Muscle layer of colon (tissue), 2 donors: Measurements from ENCODE around the gene CRACR2A.

Experiments
- H3K27ac ChIP-seq: one replicate; pipeline ENCODE4 v1.7.0; 2013; ENCODE audit warnings: low read depth, mild to moderate bottlenecking, low read length, moderate library complexity
- H3K27me3 ChIP-seq, 2 donors: one replicate each; pipeline ENCODE4 v1.7.0; 2013; ENCODE audit warnings: low read length in 2 of 2, mild to moderate bottlenecking in 2 of 2; ENCODE audit not compliant: insufficient read depth in 2 of 2, control insufficient read depth in 1 of 2
- H3K36me3 ChIP-seq: one replicate; pipeline ENCODE4 v1.7.0; 2013; ENCODE audit warnings: mild to moderate bottlenecking, low read length; ENCODE audit not compliant: insufficient read depth
- H3K4me1 ChIP-seq: one replicate; pipeline ENCODE4 v1.7.0; 2013; ENCODE audit warnings: mild to moderate bottlenecking, low read length; ENCODE audit not compliant: insufficient read depth
- H3K4me3 ChIP-seq, 2 donors: one replicate each; pipeline ENCODE4 v1.7.0; 2013; ENCODE audit warnings: low read length in 2 of 2, low read depth in 1 of 2, mild to moderate bottlenecking in 1 of 2, moderate library complexity in 1 of 2
- H3K9ac ChIP-seq: one replicate; pipeline ENCODE4 v1.7.0; 2013; ENCODE audit warnings: low read length
- H3K9me3 ChIP-seq: one replicate; pipeline ENCODE4 v1.7.0; 2013; ENCODE audit warnings: mild to moderate bottlenecking, low read length
- donor health status: abdominal sarcoma.
- donor health status: Adenocarcinoma of cecum.

Gene CRACR2A

GRCh38 chr12:3750616-3751015 lies 2.3 kb downstream of the CRACR2A start:
- peaks cover 0 to 9% of the 10 kb centered on the region in 2 donors for H3K27me3 ChIP-seq
- H3K36me3 ChIP-seq, result no peaks in the 10 kb centered on the region
- H3K9ac ChIP-seq, result no peak overlapping the region
- no peaks in the 10 kb centered on the region for H3K4me1 ChIP-seq
- no peak overlapping the region for H3K4me3 ChIP-seq
- no peaks in the 10 kb centered on the region for H3K9me3 ChIP-seq
- H3K27ac ChIP-seq, result no peak overlapping the region

DNA sequence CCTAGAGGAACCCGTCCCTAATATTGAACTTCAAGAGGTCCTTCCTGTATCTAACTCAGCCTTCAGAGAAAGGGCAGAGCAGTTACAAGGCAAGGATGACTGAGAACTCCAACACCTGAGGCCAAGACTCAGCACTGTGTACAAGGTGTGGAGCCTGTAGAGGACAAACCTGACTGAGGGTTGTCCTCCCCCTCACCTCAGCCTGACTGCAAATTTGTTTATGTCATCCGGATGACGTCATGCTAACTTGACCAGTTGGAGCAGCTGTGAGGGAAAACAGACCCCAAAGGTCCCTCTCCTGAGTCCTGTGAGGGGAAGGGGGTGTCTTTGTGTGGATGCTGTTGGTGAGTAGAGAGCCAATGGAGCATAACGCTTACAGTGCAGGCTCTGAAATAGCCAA lies 4.3 kb downstream of the CRACR2A start:
- Histone ChIP-seq H3K4me3 (no peak overlapping the region), H3K27me3 (peaks cover 0 to 9% of the 10 kb centered on the region in 2 donors), H3K36me3 (no peaks in the 10 kb centered on the region), H3K4me1 (no peaks in the 10 kb centered on the region), H3K9me3 (no peaks in the 10 kb centered on the region), H3K27ac (no peak overlapping the region), H3K9ac (no peak overlapping the region)

GRCh38 chr12:3747976-3748619 lies 4.8 kb downstream of the CRACR2A start:
- Histone ChIP-seq H3K27ac (no peak overlapping the region), H3K36me3 (no peaks in the 10 kb centered on the region), H3K4me1 (no peaks in the 10 kb centered on the region), H3K27me3 (peaks cover 0 to 8% of the 10 kb centered on the region in 2 donors), H3K9ac (no peak overlapping the region), H3K9me3 (no peaks in the 10 kb centered on the region), H3K4me3 (no peak overlapping the region)

- H3K36me3 ChIP-seq, result no peaks in the 10 kb centered on the region
- H3K9me3 ChIP-seq, result no peaks in the 10 kb centered on the region
- no peak overlapping the region for H3K4me3 ChIP-seq
- H3K27ac ChIP-seq, result no peak overlapping the region
- H3K4me1 ChIP-seq, result no peaks in the 10 kb centered on the region
- H3K27me3 ChIP-seq, result peaks cover 0 to 2% of the 10 kb centered on the region in 2 donors
- no peak overlapping the region for H3K9ac ChIP-seq
Observed at GRCh38 chr12:3747543-3747942, 5.4 kb downstream of the CRACR2A start.

DNA sequence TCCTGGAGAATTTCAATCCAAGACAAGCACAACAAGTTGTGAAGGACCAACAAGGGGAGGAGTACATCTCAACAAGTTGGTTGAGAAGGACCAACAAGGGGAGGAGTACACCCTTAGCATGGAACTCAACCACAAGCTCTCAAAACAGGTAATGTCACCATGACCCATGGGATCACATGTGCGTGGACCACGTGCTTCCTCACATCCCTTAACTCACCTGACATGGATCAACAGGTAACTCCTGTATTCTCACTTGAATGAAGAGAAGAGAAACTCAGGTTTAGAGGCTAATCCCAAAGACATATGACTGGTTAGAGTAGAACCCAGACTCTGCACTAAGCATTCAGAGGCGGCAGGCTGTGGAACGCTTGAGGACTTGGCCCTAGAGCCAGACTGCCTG lies 6.2 kb downstream of the CRACR2A start:
- no peaks in the 10 kb centered on the region for H3K27me3 ChIP-seq
- H3K36me3 ChIP-seq, result no peaks in the 10 kb centered on the region

DNA sequence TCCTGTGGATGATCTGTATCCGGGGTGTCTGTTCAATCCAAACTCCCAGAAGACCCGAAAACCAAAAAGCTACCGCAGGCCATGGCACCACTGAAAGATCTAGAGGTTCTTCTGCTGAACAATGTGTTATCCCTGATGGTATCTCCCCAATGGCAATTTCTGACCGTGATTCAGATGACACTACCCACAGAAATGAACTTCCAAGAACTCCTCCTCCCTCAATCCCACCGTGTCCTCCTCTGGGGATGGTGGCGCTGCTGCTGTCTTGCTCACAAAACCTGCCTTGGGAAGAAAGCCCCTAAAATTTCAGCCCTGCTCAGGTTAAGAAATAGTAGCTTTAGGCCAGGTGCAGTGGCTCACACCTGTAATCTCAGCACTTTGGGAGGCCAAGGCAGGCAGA lies 7.8 kb downstream of the CRACR2A start:
- H3K36me3 ChIP-seq, result no peaks in the 10 kb centered on the region
- no peaks in the 10 kb centered on the region for H3K27me3 ChIP-seq
- no peak overlapping the region for H3K27ac ChIP-seq
- H3K4me3 ChIP-seq, result no peak overlapping the region
- H3K4me1 ChIP-seq, result peaks cover 5% of the 10 kb centered on the region
- no peak overlapping the region for H3K9ac ChIP-seq
- no peaks in the 10 kb centered on the region for H3K9me3 ChIP-seq

More for the DNA sequence above, 6.2 kb downstream of the CRACR2A start:
- H3K4me1 ChIP-seq, result no peaks in the 10 kb centered on the region
- no peaks in the 10 kb centered on the region for H3K9me3 ChIP-seq
- no peak overlapping the region for H3K9ac ChIP-seq
- no peak overlapping the region for H3K4me3 ChIP-seq
- H3K27ac ChIP-seq, result no peak overlapping the region

GRCh38 chr12:3744229-3744901 lies 8.5 kb downstream of the CRACR2A start:
- Histone ChIP-seq H3K27ac (no peak overlapping the region), H3K36me3 (no peaks in the 10 kb centered on the region), H3K27me3 (no peaks in the 10 kb centered on the region), H3K4me1 (peaks cover 6% of the 10 kb centered on the region), H3K4me3 (no peak overlapping the region), H3K9ac (no peak overlapping the region), H3K9me3 (no peaks in the 10 kb centered on the region)

DNA sequence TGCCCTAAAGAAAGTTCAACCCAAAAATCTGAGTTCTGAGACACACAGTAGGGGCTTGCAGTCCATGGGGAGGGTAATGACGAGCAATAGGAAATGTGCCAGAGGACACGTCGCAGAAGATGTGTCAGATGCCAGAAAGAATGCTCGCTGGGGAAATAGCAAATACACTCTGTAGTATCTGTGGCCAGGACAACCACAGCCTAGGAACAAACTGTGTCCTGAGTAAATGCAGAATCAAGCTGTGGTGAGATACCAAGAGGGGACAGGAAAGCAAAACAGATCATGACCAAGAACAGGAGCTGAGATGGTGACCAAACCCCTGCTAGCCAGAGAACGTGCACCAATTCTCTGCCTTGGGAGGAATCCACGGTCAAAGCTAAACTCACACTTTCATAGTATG lies 9.1 kb downstream of the CRACR2A start:
- Histone ChIP-seq H3K9ac (no peak overlapping the region), H3K9me3 (no peaks in the 10 kb centered on the region), H3K27ac (no peak overlapping the region), H3K36me3 (no peaks in the 10 kb centered on the region), H3K4me1 (peaks cover 6% of the 10 kb centered on the region), H3K4me3 (no peak overlapping the region), H3K27me3 (no peaks in the 10 kb centered on the region)

GRCh38 chr12:3741882-3742672 lies 10.8 kb downstream of the CRACR2A start:
- H3K36me3 ChIP-seq, result no peaks in the 10 kb centered on the region
- H3K9me3 ChIP-seq, result no peaks in the 10 kb centered on the region
- H3K4me1 ChIP-seq, result peaks cover 6% of the 10 kb centered on the region
- H3K27ac ChIP-seq, result no peak overlapping the region
- H3K9ac ChIP-seq, result no peak overlapping the region
- H3K4me3 ChIP-seq, result no peak overlapping the region
- H3K27me3 ChIP-seq, result no peaks in the 10 kb centered on the region

DNA sequence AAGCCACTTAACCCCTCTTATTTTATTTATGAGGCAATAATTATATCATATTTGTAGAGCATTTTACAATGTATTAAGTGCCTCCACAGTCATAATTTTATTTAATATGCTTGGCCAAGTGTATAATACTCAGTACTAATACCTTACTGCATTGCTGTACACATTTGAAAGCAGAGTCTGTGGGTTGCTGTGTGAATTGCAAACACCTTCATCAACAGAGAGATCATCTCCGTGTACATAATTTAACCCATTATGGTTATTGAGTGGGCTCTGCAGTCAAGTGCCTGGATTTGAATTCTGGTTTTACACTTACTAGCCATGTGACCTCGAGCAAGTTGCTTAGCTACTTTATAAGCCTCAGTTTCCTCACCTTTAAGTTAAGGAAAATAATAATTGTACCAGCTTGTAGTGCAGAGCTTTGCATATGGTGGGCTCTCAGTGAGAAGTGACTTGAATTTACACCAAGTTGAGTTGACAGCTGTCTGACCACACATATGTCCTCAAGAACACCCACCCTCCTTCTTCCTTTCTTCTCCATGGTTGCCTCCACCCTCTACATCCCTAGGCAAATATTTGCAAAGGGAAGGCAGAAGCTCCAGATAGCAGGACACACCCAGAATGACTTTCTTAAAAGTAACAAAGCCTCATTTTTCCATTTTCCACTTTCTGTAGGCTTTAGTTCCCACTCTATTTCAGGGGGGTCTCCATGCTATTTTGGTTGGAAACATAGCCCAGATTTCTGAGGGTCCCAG lies 12.3 kb downstream of the CRACR2A start:
- no peak overlapping the region for H3K9ac ChIP-seq
- H3K27me3 ChIP-seq, result no peaks in the 10 kb centered on the region
- H3K36me3 ChIP-seq, result no peaks in the 10 kb centered on the region
- H3K4me3 ChIP-seq, result no peak overlapping the region
- no peak overlapping the region for H3K27ac ChIP-seq
- no peaks in the 10 kb centered on the region for H3K9me3 ChIP-seq
- peaks cover 6% of the 10 kb centered on the region for H3K4me1 ChIP-seq

DNA sequence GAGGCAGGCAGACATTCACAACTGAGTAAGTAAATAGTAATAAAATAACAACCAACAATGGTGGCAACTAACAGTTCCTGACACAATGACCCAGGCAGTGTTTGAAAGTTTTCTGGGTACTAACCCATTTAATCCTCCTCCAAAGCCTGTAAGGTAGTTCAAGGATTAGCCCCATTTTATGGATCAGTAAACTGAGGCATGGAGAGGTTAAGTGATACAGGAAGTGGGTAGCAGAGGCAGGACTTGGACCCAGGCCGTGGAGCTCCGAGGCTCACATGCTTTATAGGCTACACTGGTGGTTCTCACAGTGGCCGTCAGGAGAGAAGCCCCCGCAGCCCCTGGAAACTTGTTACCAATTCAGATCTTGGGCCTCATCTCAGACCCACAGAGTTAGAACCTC lies 17.5 kb downstream of the CRACR2A start:
- Histone ChIP-seq H3K9ac (no peak overlapping the region), H3K9me3 (no peaks in the 10 kb centered on the region), H3K27ac (no peak overlapping the region), H3K27me3 (no peaks in the 10 kb centered on the region), H3K4me1 (peaks cover 4% of the 10 kb centered on the region), H3K4me3 (no peak overlapping the region), H3K36me3 (no peaks in the 10 kb centered on the region)
